PC-9 (cell line): ENCODE results near the gene RPA4. TPM values are rescaled to one million over a fixed set of nuclear protein-coding genes. Genes with fewer than 3 reads are reported as not detected.

Source experiments
- BruUV-seq: library from RNA; stranded (reverse); fragments of 400-500 nt; replicated peaks from 2 replicates; lab custom pipeline; 2021; lab: Mats Ljungman, UMichigan
- CTCF ChIA-PET: fragments of 300-600 bp; sonication (Branson Sonifier 250); formaldehyde crosslinking; loops from one replicate; lab custom pipeline; 2022; ENCODE audit warnings: antibody characterized with exemption; lab: Charles Lee
- POLR2A ChIA-PET: fragments of 300-600 bp; sonication (Branson Sonifier 250); formaldehyde crosslinking; loops from one replicate; lab custom pipeline; 2022; ENCODE audit warnings: antibody characterized with exemption; ENCODE audit not compliant: unreplicated experiment; lab: Charles Lee
- DNase-seq, 2 experiments: peaks; one replicate each; pipeline versions ENCODE4 v3.0.0 to v3.0.0-alpha.2; 2015 to 2022; ENCODE audit warnings: mixed read lengths in 1 of 2
- H2AFZ ChIP-seq: fragments of 200-600 bp; sonication (generic); 2 replicates; pipeline ENCODE4 v1.8.1; 2017; ENCODE audit warnings: antibody characterized with exemption
- H3F3A ChIP-seq: fragments of 200-600 bp; sonication (generic); 2 replicates; pipeline ENCODE4 v1.8.1; 2017; ENCODE audit warnings: antibody characterized with exemption, mild to moderate bottlenecking, low read depth; ENCODE audit not compliant: insufficient read depth
- H3K27ac ChIP-seq: fragments of 200-600 bp; sonication (generic); 2 replicates; pipeline ENCODE4 v1.6.1; 2016; ENCODE audit warnings: mixed run types
- H3K27me3 ChIP-seq: fragments of 200-600 bp; sonication (generic); 2 replicates; pipeline ENCODE4 v1.6.1; 2016; ENCODE audit warnings: low read depth, mixed run types; ENCODE audit not compliant: insufficient read depth
- H3K36me3 ChIP-seq: fragments of 200-600 bp; sonication (generic); 2 replicates; pipeline ENCODE4 v1.6.1; 2016; ENCODE audit warnings: low read depth, mixed run types
- H3K4me1 ChIP-seq: fragments of 200-600 bp; sonication (generic); replicated peaks from 2 replicates; pipeline ENCODE4 v1.6.1; 2016; ENCODE audit warnings: mixed run types; ENCODE audit not compliant: insufficient read depth
- H3K4me2 ChIP-seq: fragments of 200-600 bp; sonication (generic); 2 replicates; pipeline ENCODE4 v1.6.1; 2017; ENCODE audit warnings: mixed run types
- H3K4me3 ChIP-seq: fragments of 200-600 bp; sonication (generic); 2 replicates; pipeline ENCODE4 v1.6.1; 2016; ENCODE audit warnings: mixed run types
- H3K79me2 ChIP-seq: fragments of 200-600 bp; sonication (generic); 2 replicates; pipeline ENCODE4 v1.6.1; 2017; ENCODE audit warnings: low read depth, mixed run types
- H3K9me2 ChIP-seq: fragments of 200-600 bp; sonication (generic); 2 replicates; pipeline ENCODE4 v1.8.1; 2017; ENCODE audit warnings: mild to moderate bottlenecking; ENCODE audit not compliant: insufficient read depth
- H3K9me3 ChIP-seq: fragments of 200-600 bp; sonication (generic); 2 replicates; pipeline ENCODE4 v1.8.1; 2016; ENCODE audit warnings: low read depth; ENCODE audit not compliant: insufficient read depth
- H4K20me1 ChIP-seq: fragments of 200-600 bp; sonication (generic); 2 replicates; pipeline ENCODE4 v1.8.1; 2017; ENCODE audit not compliant: insufficient read depth
- EZH2 ChIP-seq: fragments of 200-600 bp; sonication (generic); IDR thresholded peaks from 2 replicates; pipeline ENCODE4 v1.8.0; 2017; ENCODE audit warnings: antibody characterized with exemption, low read depth
- intact Hi-C: fragments of 100-400 bp; cut with micrococcal nuclease; formaldehyde crosslinking; loops from one replicate; pipeline ENCODE4 v1.10.0; 2022; ENCODE audit not compliant: unreplicated experiment
- total RNA-seq: library from RNA; stranded (reverse); gene quantifications from 2 replicates; pipeline ENCODE4 v1.2.3, GENCODE V29; 2021
- TF ChIP-seq, protein P1 (sequence below): fragments of 200-600 bp; sonication (generic); conservative IDR thresholded peaks from 2 replicates; pipeline ENCODE4 v1.6.1; 2017; ENCODE audit warnings: mixed run types, antibody characterized with exemption, mild to moderate bottlenecking, moderate library complexity

Gene RPA4
- total RNA-seq, 1 experiment from 2014 or later: 0.46 TPM

DNA sequence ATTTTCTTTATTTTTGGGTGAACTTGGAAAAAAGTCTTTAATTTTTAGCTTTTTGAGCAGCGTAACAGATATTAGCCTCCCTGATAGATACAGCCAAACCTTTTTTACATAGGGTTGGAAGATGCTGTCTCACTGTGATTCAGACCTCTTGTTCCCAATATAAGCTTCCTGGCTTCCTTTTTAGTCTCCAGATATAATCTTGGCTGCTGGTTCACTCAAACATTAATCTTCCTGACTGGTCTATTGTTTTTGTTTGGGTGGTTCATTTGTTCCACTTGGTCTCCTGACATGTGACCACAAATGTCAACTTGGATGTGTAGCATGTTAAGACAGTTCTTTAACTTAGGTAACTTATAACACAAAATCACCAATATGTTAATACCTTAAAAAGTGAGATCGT lies 23.0 kb downstream of the RPA4 start:
- no peaks in the 10 kb centered on the region for H3K79me2 ChIP-seq
- CTCF ChIA-PET: no interaction called here
- no peaks in the 10 kb centered on the region for H3K9me2 ChIP-seq
- H3K27me3 ChIP-seq: no peaks in the 10 kb centered on the region
- H3K4me3 ChIP-seq: no peak overlapping the region
- POLR2A ChIA-PET: no interaction called here
- TF ChIP-seq, protein P1, sequence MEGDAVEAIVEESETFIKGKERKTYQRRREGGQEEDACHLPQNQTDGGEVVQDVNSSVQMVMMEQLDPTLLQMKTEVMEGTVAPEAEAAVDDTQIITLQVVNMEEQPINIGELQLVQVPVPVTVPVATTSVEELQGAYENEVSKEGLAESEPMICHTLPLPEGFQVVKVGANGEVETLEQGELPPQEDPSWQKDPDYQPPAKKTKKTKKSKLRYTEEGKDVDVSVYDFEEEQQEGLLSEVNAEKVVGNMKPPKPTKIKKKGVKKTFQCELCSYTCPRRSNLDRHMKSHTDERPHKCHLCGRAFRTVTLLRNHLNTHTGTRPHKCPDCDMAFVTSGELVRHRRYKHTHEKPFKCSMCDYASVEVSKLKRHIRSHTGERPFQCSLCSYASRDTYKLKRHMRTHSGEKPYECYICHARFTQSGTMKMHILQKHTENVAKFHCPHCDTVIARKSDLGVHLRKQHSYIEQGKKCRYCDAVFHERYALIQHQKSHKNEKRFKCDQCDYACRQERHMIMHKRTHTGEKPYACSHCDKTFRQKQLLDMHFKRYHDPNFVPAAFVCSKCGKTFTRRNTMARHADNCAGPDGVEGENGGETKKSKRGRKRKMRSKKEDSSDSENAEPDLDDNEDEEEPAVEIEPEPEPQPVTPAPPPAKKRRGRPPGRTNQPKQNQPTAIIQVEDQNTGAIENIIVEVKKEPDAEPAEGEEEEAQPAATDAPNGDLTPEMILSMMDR: no peak
- no peak for TF ChIP-seq EZH2
- no peaks in the 10 kb centered on the region for H3K9me3 ChIP-seq
- DNase-seq: no peak
- no TSS peak for BruUV-seq
- H3K4me2 ChIP-seq: no peak overlapping the region
- H3K36me3 ChIP-seq: no peaks in the 10 kb centered on the region
- H2AFZ ChIP-seq: no peak overlapping the region
- H3K27ac ChIP-seq: 0 out of 2 replicates have a peak overlapping the region, but pooled peaks have one; percentile 10
- H4K20me1 ChIP-seq: no peaks in the 10 kb centered on the region
- intact Hi-C loops: no loop called here
- no peaks in the 10 kb centered on the region for H3F3A ChIP-seq
- H3K4me1 ChIP-seq: no peaks in the 10 kb centered on the region

DNA sequence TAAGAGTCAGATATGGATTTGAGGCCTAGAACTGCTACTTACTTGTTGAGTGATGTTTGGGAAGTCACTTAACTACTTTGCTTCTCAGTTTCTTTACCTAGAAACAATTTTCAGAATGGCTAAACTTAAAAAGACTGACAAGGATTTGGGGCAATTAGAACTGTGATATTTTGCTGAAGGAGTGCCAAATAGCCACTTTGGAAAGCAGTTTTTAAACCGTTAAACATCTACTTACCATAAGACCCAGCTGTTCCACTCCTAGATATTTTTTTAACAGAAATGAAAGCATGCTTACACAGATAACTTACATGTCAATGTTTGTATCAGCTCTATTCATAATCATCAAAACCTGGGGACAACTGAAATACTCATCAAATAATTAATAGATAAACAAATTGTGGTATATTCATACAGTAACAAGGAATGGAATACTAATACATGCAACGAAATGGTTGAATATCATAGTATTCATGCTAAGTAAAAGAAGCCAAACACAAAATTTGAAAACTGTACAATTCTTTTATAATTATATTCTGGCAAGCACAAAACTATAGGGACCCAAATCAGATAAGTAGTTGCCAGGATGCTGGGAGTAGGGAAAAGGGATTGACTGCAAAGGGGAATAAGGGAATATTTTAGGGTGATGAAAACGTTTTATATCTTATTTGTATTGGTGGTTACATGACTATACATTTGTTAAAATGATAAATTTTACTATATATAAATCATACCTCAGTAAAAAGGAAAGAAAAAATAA lies 24.0 kb downstream of the RPA4 start:
- H3K4me1 ChIP-seq: no peaks in the 10 kb centered on the region
- no peak overlapping the region for H3K4me3 ChIP-seq
- no peaks in the 10 kb centered on the region for H3K9me2 ChIP-seq
- no peak overlapping the region for H2AFZ ChIP-seq
- no peak for DNase-seq
- BruUV-seq: no TSS peak
- no peak overlapping the region for H3K27ac ChIP-seq
- H3K79me2 ChIP-seq: no peaks in the 10 kb centered on the region
- no peak overlapping the region for H3K4me2 ChIP-seq
- ChIA-PET POLR2A (no interaction called here), CTCF (no interaction called here)
- H3K36me3 ChIP-seq: no peaks in the 10 kb centered on the region
- TF ChIP-seq EZH2: no peak
- TF ChIP-seq, protein P1: no peak
- intact Hi-C loops: no loop called here
- no peaks in the 10 kb centered on the region for H4K20me1 ChIP-seq
- H3K27me3 ChIP-seq: no peaks in the 10 kb centered on the region
- H3K9me3 ChIP-seq: no peaks in the 10 kb centered on the region
- no peaks in the 10 kb centered on the region for H3F3A ChIP-seq

DNA sequence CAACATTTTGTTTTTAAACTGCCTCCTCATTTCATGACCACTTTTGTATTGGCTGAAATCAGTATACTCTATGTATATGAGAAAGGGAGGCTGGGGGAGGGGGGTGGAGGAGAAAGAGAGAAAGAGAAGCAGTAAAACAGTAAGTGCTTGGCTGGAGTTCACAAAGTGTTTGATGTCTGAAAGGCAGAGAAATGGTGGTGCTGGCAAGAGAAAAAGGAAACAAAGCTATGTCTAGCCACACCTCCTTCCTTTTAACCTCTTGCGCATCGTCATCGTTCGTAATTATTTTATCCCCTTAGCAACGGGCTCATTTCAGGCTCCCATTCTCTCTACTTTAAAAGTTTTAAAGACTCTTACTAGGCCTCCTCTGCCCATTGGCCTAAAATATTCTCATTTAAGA lies 25.6 kb downstream of the RPA4 start:
- Histone ChIP-seq H4K20me1 (no peaks in the 10 kb centered on the region), H3K27ac (no peak overlapping the region), H2AFZ (no peak overlapping the region), H3K36me3 (no peaks in the 10 kb centered on the region), H3K4me3 (no peak overlapping the region), H3K4me1 (no peaks in the 10 kb centered on the region), H3K9me3 (no peaks in the 10 kb centered on the region), H3F3A (no peaks in the 10 kb centered on the region), H3K4me2 (no peak overlapping the region), H3K27me3 (no peaks in the 10 kb centered on the region), H3K9me2 (no peaks in the 10 kb centered on the region), H3K79me2 (no peaks in the 10 kb centered on the region)
- TF ChIP-seq, protein P1: no peak
- no peak for TF ChIP-seq EZH2
- no peak for DNase-seq
- ChIA-PET CTCF (no interaction called here), POLR2A (no interaction called here)
- intact Hi-C loops: no loop called here
- no TSS peak for BruUV-seq
